ENCODE measurements around the gene HOXA7.

- TF ChIP-seq CTCF (IDR thresholded peaks at IDR 0.05) (no peak), POLR2A (IDR thresholded peaks at IDR 0.05) (no peak), POLR2AphosphoS5 (IDR thresholded peaks at IDR 0.05) (no peak), EP300 (IDR thresholded peaks at IDR 0.05; ENCODE audit: low read depth) (no peak)
These were observed 20.7 kb upstream of the HOXA7 start for GRCh38 chr7:27176962-27177794.
